Measurements from ENCODE around the gene AIDA. TPM values are rescaled to one million over a fixed set of nuclear protein-coding genes. Genes with fewer than 3 reads are reported as not detected.
"Not testable (repeated sequence)": the region's sequence is repeated elsewhere in the genome, so short reads cannot be mapped to it uniquely, and the experiment has no call there.

The AIDA gene
- polyA plus RNA-seq, 3 donors, result 10.0 to 11.7 (median 11.7) TPM

DNA sequence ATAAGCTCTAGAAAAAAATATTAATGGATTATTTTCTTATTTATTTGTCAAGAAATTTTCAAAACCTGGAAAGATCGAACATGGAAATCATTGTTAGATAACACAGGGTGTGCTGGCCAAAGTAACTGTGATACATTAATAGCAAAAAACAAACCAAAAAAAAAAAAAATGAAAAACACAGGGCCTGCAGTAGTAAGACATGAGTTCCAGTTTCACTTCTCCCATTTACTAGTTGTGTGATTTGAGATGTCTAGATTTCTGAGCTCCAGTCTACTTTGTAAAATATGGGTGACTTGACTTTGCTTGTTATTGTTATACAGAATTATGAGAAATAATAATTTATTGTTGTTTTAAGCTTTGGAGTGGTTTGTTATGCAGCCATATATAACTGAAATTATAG is 38.4 kb upstream of the AIDA start:
- Histone ChIP-seq H3K4me3 (replicated peaks in 1 of 3; ENCODE audit: low read depth in 2 of 3, low read length in 3 of 3) (no peak overlapping the region), H3K27ac (ENCODE audit: low read depth in 1 of 2, low read length in 2 of 2) (peak overlapping the region in 1 of 2 donors; percentile 11), H3K9me3 (replicated peaks in 1 of 2; ENCODE audit: control insufficient read depth in 1 of 2, insufficient read depth in 1 of 2, low read length in 2 of 2) (no peaks in the 10 kb centered on the region), H3K36me3 (replicated peaks in 1 of 2; ENCODE audit: control insufficient read depth in 1 of 2, insufficient read depth in 2 of 2, low read length in 2 of 2) (no peaks in the 10 kb centered on the region), H4K20me1 (ENCODE audit: insufficient read depth, low read length) (no peaks in the 10 kb centered on the region), H3K79me2 (ENCODE audit: insufficient read depth, low read length) (no peaks in the 10 kb centered on the region), H2AFZ (ENCODE audit: insufficient read depth, low read depth, low read length, poor library complexity, severe bottlenecking) (no peak overlapping the region), H3K4me1 (ENCODE audit: control insufficient read depth in 1 of 2, insufficient read depth in 2 of 2, low read length in 2 of 2) (peaks cover 6 to 8% of the 10 kb centered on the region in 2 donors), H3K4me2 (replicated peaks; ENCODE audit: extremely low read depth, low read length, poor library complexity, severe bottlenecking) (no peak overlapping the region), H3K9ac (ENCODE audit: insufficient read depth, low read length, poor library complexity, severe bottlenecking) (no peak overlapping the region), H3K27me3 (ENCODE audit: control insufficient read depth in 2 of 2, insufficient read depth in 2 of 2, low read length in 2 of 2) (no peaks in the 10 kb centered on the region)
- Mint-ChIP-seq H3K4me1 (peaks cover 15% of the 10 kb centered on the region), H3K27me3 (ENCODE audit: low read depth in 3 of 3) (no peaks in the 10 kb centered on the region), H3K36me3 (no peaks in the 10 kb centered on the region), H3K27ac (peak overlapping the region in 1 of 7 donors; percentile 47), H3K9me3 (no peaks in the 10 kb centered on the region), H3K4me3 (no peak overlapping the region)
- intact Hi-C loops (cut with micrococcal nuclease), result no loop called here
- DNase-seq, result peak in 1 of 3 donors; percentile 17
- no CpG with 5 or more reads among the region's 1 CpG for WGBS (ENCODE audit: insufficient coverage)
- TF ChIP-seq, protein P1, sequence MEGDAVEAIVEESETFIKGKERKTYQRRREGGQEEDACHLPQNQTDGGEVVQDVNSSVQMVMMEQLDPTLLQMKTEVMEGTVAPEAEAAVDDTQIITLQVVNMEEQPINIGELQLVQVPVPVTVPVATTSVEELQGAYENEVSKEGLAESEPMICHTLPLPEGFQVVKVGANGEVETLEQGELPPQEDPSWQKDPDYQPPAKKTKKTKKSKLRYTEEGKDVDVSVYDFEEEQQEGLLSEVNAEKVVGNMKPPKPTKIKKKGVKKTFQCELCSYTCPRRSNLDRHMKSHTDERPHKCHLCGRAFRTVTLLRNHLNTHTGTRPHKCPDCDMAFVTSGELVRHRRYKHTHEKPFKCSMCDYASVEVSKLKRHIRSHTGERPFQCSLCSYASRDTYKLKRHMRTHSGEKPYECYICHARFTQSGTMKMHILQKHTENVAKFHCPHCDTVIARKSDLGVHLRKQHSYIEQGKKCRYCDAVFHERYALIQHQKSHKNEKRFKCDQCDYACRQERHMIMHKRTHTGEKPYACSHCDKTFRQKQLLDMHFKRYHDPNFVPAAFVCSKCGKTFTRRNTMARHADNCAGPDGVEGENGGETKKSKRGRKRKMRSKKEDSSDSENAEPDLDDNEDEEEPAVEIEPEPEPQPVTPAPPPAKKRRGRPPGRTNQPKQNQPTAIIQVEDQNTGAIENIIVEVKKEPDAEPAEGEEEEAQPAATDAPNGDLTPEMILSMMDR (IDR thresholded peaks at IDR 0.05), result no peak

DNA sequence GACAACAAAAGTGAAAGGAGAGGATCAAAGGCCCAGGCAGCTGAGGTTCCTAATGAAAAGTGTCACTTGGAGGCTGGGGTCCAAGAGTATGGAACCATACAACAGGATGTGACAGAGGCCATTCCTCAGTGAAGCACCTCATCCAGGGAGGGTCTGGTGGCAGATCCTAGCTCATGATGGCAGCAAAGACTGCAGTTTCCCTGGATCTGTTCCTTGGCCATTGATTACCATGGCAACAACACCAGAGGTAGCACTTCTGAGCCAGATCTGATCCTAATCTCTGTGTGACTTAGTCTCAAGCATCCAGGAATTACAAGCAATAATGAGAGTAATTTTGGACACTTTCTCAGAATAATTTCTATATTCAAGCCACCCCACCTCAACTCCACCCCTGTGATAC is 37.6 kb upstream of the AIDA start:
- no peaks in the 10 kb centered on the region for H3K9me3 Mint-ChIP-seq
- H3K9ac ChIP-seq (ENCODE audit: insufficient read depth, low read length, poor library complexity, severe bottlenecking), result no peak overlapping the region
- TF ChIP-seq, protein P1 (IDR thresholded peaks at IDR 0.05), result no peak
- no peak overlapping the region for H3K27ac ChIP-seq (ENCODE audit: low read depth in 1 of 2, low read length in 2 of 2)
- H2AFZ ChIP-seq (ENCODE audit: insufficient read depth, low read depth, low read length, poor library complexity, severe bottlenecking), result no peak overlapping the region
- no peak overlapping the region for H3K4me2 ChIP-seq (replicated peaks; ENCODE audit: extremely low read depth, low read length, poor library complexity, severe bottlenecking)
- no peaks in the 10 kb centered on the region for H3K9me3 ChIP-seq (replicated peaks in 1 of 2; ENCODE audit: control insufficient read depth in 1 of 2, insufficient read depth in 1 of 2, low read length in 2 of 2)
- no peaks in the 10 kb centered on the region for H3K27me3 ChIP-seq (ENCODE audit: control insufficient read depth in 2 of 2, insufficient read depth in 2 of 2, low read length in 2 of 2)
- H3K36me3 Mint-ChIP-seq, result no peaks in the 10 kb centered on the region
- H3K4me3 Mint-ChIP-seq, result no peak overlapping the region
- H3K79me2 ChIP-seq (ENCODE audit: insufficient read depth, low read length), result no peaks in the 10 kb centered on the region
- peaks cover 6 to 8% of the 10 kb centered on the region in 2 donors for H3K4me1 ChIP-seq (ENCODE audit: control insufficient read depth in 1 of 2, insufficient read depth in 2 of 2, low read length in 2 of 2)
- H3K27me3 Mint-ChIP-seq (ENCODE audit: low read depth in 3 of 3), result no peaks in the 10 kb centered on the region
- H4K20me1 ChIP-seq (ENCODE audit: insufficient read depth, low read length), result no peaks in the 10 kb centered on the region
- no peak overlapping the region for H3K27ac Mint-ChIP-seq
- intact Hi-C loops (cut with micrococcal nuclease), result no loop called here
- no peak for DNase-seq
- peaks cover 15% of the 10 kb centered on the region for H3K4me1 Mint-ChIP-seq
- no peaks in the 10 kb centered on the region for H3K36me3 ChIP-seq (replicated peaks in 1 of 2; ENCODE audit: control insufficient read depth in 1 of 2, insufficient read depth in 2 of 2, low read length in 2 of 2)
- no peak overlapping the region for H3K4me3 ChIP-seq (replicated peaks in 1 of 3; ENCODE audit: low read depth in 2 of 3, low read length in 3 of 3)

- H3K9me3 ChIP-seq (replicated peaks in 1 of 2; ENCODE audit: control insufficient read depth in 1 of 2, insufficient read depth in 1 of 2, low read length in 2 of 2); H3K27ac ChIP-seq (ENCODE audit: low read depth in 1 of 2, low read length in 2 of 2); H3K27me3 ChIP-seq (ENCODE audit: control insufficient read depth in 2 of 2, insufficient read depth in 2 of 2, low read length in 2 of 2); H3K27me3 Mint-ChIP-seq (ENCODE audit: low read depth in 3 of 3); H3K4me1 Mint-ChIP-seq; H3K4me2 ChIP-seq (replicated peaks; ENCODE audit: extremely low read depth, low read length, poor library complexity, severe bottlenecking); H3K79me2 ChIP-seq (ENCODE audit: insufficient read depth, low read length); H3K27ac Mint-ChIP-seq; H3K36me3 ChIP-seq (replicated peaks in 1 of 2; ENCODE audit: control insufficient read depth in 1 of 2, insufficient read depth in 2 of 2, low read length in 2 of 2); H3K9me3 Mint-ChIP-seq; H3K9ac ChIP-seq (ENCODE audit: insufficient read depth, low read length, poor library complexity, severe bottlenecking); intact Hi-C loops (cut with micrococcal nuclease); H3K36me3 Mint-ChIP-seq; H3K4me1 ChIP-seq (ENCODE audit: control insufficient read depth in 1 of 2, insufficient read depth in 2 of 2, low read length in 2 of 2); DNase-seq; H3K4me3 Mint-ChIP-seq; H4K20me1 ChIP-seq (ENCODE audit: insufficient read depth, low read length); H3K4me3 ChIP-seq (replicated peaks in 1 of 3; ENCODE audit: low read depth in 2 of 3, low read length in 3 of 3); H2AFZ ChIP-seq (ENCODE audit: insufficient read depth, low read depth, low read length, poor library complexity, severe bottlenecking): not testable (repeated sequence)
- no CpG with 5 or more reads among the region's 5 CpGs for WGBS (ENCODE audit: insufficient coverage)
Observed at GRCh38 chr1:222741630-222742457, 29.6 kb upstream of the AIDA start.

Measured in CD14-positive monocyte (primary cell).